ENCODE measurements around the gene CCNJ.

- TF ChIP-seq CTCF (IDR thresholded peaks at IDR 0.05) (no peak), POLR2A (IDR thresholded peaks at IDR 0.05) (no peak)
These were observed 17.8 kb upstream of the CCNJ start for GRCh38 chr10:96025566-96025965.

Data from body of pancreas (tissue), 4 donors.